ENCODE measurements around the gene ADSL.
"Not testable (repeated sequence)": the region's sequence is repeated elsewhere in the genome, so short reads cannot be mapped to it uniquely, and the experiment has no call there.

The ADSL gene

DNA sequence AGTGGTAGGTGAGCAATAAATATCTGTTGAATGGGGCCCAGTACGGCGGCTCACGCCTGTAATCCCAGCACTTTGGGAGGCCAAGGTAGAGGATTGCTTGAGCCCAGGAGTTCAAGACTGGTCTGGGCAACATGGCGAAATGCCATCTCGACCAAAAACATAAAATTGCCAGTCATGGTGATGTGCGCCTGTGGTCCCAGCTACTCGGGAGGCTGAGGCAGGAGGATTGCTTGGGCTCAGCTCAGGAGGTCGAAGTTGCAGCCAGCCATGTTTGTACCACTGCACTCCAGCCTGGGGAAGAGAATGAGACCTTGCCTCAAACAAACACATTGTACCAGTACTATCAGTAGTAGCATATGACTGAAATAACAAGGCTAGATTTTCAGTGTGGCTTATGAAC is 28.3 kb downstream of the ADSL start:
- ATAC-seq (no peak), DNase-seq (no peak)

DNA sequence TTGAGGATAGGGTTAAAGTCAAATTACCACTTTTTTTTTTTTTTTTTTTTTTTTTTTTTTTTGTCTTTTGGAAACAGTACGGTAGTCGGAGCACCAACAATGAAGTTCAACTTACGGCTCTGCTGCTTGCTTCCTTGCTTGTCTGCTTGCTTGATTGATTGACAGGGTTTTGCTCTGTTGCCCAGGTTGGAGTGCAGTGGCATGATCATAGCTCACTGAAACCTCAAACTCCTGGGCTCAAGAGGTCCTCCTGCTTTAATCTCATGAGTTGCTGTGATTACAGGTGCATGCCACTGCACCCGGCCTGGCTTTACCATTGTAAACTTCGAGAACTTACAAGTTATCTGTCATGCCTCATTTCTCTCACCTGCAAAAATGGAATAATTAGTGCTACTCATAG is 29.8 kb downstream of the ADSL start:
- ATAC-seq, result no peak
- DNase-seq, result no peak

DNA sequence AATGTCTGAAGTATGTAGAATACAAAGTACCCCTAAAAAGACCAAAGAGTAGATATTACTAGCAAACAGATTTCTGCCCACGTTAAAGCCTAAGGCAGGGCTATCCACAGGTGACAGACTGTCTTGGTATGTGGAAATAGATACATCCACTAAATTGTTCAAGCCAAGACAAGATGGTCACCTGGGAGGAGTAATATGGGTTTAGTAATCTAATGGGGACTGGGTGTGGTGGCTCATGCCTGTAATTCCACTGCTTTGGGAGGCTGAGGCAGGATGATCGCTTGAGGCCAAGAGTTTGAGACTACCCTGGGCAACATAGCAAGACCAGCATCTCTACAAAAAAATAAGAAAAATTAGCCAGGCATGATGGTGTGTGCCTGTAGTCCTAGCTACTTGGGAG is 31.6 kb downstream of the ADSL start:
- no peak for ATAC-seq
- DNase-seq, result no peak

DNA sequence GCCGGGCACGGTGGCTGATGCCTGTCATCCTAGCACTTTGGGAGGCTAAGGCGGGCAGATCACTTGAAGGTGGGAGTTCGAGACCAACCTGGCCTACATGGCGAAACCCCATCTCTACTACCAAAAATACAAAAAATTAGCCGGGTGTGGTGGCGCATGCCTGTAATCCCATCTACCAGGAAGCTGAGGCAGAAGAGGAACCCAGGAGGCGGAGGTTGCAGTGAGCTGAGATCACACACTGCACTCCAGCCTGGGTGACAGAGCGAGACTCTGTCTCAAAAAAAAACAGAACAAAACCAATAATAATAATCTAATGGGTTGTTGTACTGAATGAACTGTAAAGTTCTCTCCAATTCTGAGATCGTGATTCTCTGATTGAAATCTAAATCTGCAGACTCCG is 32.1 kb downstream of the ADSL start:
- DNase-seq, ATAC-seq: not testable (repeated sequence)

DNA sequence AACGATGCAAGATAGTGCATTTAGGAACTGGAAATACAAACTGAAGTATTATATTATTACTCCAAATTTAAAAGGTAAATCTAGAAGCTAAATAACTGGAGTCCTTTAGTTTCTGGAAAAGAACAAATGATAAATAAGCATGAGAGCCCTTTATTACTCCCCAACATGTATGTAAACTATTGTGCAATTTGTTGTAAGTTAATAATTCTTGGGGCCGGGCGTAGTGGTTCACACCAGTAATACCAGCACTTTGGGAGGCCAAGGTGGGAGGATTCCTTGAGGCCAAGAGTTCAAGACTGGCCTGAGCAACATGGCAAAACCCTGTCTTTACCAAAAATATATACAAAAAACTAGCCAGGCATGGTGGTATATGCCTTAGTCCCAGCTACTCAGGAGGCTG is 35.2 kb downstream of the ADSL start:
- ATAC-seq, result no peak

DNA sequence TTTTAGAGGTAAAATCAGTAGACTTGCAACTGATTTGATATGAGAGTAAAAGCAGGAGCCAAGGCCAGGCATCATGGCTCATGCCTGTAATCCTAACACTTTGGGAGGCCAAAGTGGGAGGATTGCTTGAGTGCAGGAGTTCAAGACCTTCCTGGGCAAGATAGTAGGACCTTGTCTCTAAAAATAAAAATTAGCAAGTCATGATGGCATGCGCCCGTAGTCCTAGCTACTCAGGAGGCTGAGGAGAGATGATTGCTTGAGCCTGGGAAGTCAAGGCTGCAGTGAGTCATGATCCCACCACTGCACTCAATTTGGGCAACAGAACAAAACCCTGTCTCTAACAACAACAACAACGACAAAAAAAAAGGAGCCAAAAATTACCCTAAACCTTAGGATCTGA is 37.6 kb downstream of the ADSL start:
- no peak for DNase-seq
- ATAC-seq, result no peak

More for the DNA sequence above, 35.2 kb downstream of the ADSL start:
- DNase-seq, result no peak

GRCh38 chr22:40385036-40385782 is 38.9 kb downstream of the ADSL start:
- DNase-seq, result no peak
- ATAC-seq, result peak; percentile 76

- no peak for DNase-seq
- ATAC-seq, result no peak
These were observed 41.4 kb downstream of the ADSL start for GRCh38 chr22:40387746-40388145.

GRCh38 chr22:40388231-40388630 is 41.9 kb downstream of the ADSL start:
- DNase-seq (no peak), ATAC-seq (no peak)

GRCh38 chr22:40391417-40391816 is 45.1 kb downstream of the ADSL start:
- ATAC-seq (no peak), DNase-seq (no peak)

GRCh38 chr22:40392618-40393017 is 46.3 kb downstream of the ADSL start:
- ATAC-seq (no peak), DNase-seq (no peak)

- no peak for ATAC-seq
These were observed 48.3 kb downstream of the ADSL start for GRCh38 chr22:40394607-40395006.

DNA sequence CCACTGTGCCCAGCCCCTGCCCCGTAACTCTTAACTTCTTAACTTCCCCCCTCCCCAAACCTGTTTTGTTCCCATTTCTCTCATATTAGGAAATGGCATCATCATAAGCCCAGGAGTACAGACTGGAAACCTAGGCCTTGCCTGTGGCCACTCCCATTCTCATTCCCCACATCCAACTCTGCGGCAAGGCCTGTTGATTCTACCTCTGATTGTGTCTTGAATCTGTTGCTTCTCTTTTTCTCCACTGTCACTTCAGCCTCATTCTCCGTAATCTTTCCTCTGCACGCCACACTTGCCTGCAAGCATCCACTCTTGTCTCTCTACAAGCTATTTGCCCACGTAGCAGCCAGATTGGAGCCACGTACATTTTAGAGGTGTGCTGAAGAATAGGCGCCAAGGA is 49.3 kb downstream of the ADSL start:
- ATAC-seq, result no peak
- no peak for DNase-seq

More at GRCh38 chr22:40394607-40395006, 48.3 kb downstream of the ADSL start:
- no peak for DNase-seq

GRCh38 chr22:40396882-40397281 is 50.6 kb downstream of the ADSL start:
- no peak for ATAC-seq
- DNase-seq, result no peak

DNA sequence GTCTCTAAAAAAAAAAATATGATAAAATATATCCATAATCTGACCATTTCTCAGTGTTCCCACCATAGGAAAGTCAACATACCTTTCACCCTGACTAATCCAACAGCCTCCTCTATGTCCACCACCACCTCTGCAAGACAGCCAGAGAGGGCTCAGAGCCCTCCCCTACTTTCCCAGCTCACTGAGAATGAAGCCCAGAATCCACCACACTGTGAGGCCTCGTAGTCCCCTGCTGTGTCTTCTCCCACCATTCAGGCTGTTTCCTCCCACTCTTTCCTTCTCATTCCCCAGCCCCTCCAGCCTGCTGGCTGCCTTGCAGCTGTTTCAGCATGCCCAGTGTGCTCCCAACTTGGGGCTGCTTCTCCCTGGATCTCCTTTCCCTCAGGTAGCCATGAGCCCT is 51.1 kb downstream of the ADSL start:
- ATAC-seq, result no peak
- no peak for DNase-seq

- ATAC-seq (no peak), DNase-seq (no peak)
These were observed 53.3 kb downstream of the ADSL start for GRCh38 chr22:40399621-40400020.

- ATAC-seq, result no peak
These were observed 53.9 kb downstream of the ADSL start for GRCh38 chr22:40400159-40400558.

GRCh38 chr22:40401532-40401931 is 55.2 kb downstream of the ADSL start:
- ATAC-seq, result peak; percentile 91

More at GRCh38 chr22:40400159-40400558, 53.9 kb downstream of the ADSL start:
- DNase-seq, result peak; percentile 53

DNA sequence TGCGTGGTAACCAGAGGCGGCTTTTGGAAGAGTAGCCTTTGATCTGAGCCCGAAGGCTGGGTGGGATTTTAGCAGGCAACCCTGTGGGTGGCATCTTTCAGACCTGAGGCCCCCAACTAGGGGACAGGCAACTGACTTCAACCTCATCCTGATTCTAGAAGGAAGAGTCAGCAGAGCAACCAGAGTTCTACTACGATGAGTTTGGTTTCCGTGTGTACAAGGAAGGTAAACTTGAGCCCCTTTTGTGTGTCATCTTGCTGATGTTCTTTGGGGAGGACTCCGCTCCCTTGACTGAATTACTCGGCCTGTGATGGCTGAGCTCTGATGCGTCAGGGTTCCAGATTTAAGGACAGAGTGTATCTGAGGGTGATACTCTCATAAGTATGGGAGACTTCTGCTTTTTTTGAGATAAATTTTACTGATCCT is 55.7 kb downstream of the ADSL start:
- DNase-seq, result peak; percentile 34
- ATAC-seq, result peak; percentile 51

More at GRCh38 chr22:40401532-40401931, 55.2 kb downstream of the ADSL start:
- peak; percentile 64 for DNase-seq

DNA sequence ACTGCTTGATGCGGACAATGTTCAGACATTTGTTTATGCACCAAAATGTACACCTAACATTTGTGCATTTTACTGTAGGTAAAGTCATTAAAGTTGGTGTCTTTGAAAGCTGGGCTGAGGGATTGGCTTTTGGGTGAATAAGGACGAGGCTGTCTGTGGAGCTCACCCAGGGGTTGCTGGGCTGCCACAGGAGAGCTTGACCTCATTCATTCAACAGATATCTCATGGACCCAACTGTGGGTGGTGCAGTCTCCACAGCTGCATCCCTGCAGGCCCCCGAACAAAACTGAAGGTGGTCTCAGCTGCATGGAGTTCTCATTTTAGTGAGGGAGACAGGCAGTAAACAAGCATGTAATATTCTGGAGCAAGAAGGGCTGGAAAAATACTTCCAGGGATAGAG is 56.8 kb downstream of the ADSL start:
- DNase-seq, result no peak
- ATAC-seq, result no peak

DNA sequence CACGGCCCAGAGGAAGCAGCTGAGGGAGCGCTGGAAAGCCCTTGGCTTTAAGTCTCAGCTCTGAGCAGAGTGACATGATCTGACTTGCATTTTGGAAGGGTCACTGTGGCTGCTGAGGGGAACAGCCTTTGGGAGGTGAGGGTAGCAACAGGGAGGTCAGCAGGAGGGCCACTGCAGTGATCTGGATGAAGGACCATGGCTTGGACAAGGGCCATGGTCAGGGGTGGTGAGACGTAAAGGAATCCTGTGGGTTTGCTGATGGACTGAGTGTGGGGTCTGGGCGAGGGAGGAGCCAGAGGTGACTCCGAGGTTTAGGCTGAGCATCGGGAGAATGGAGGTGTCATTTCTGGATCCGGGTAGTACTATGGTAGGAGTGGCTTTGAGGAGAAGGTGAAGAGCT is 57.4 kb downstream of the ADSL start:
- DNase-seq, result no peak
- no peak for ATAC-seq

GRCh38 chr22:40404251-40405177 is 58.2 kb downstream of the ADSL start:
- no peak for ATAC-seq
- no peak for DNase-seq

All from stimulated activated naive CD8-positive, alpha-beta T cell treated with anti-CD3 and anti-CD28 coated beads, Interleukin-15, Interleukin-2, amounts not matched to agents 100 U/mL and 50 U/mL, for 24 hours (primary cell).